ENCODE results near the gene FOXP1.

The FOXP1 gene

GRCh38 chr3:71099997-71100719, 483.4 kb downstream of the FOXP1 start:
- no peak for DNase-seq (ENCODE audit: low read depth)

GRCh38 chr3:71097557-71097956, 486.0 kb downstream of the FOXP1 start:
- DNase-seq (ENCODE audit: low read depth), result no peak

- no peak for DNase-seq (ENCODE audit: low read depth)
These were observed 487.8 kb downstream of the FOXP1 start for GRCh38 chr3:71095511-71096291.

GRCh38 chr3:71094658-71095209, 488.8 kb downstream of the FOXP1 start:
- no peak for DNase-seq (ENCODE audit: low read depth)

GRCh38 chr3:71092665-71093064, 490.9 kb downstream of the FOXP1 start:
- DNase-seq (ENCODE audit: low read depth), result no peak

GRCh38 chr3:71090207-71090606, 493.3 kb downstream of the FOXP1 start:
- DNase-seq (ENCODE audit: low read depth), result no peak

GRCh38 chr3:71089271-71089847, 494.2 kb downstream of the FOXP1 start:
- DNase-seq (ENCODE audit: low read depth), result no peak

- DNase-seq (ENCODE audit: low read depth), result no peak
These were observed 494.8 kb downstream of the FOXP1 start for GRCh38 chr3:71088742-71089141.

GRCh38 chr3:71088019-71088708, 495.4 kb downstream of the FOXP1 start:
- DNase-seq (ENCODE audit: low read depth), result no peak

- peak; percentile 64 for DNase-seq (ENCODE audit: low read depth)
These were observed 496.1 kb downstream of the FOXP1 start for GRCh38 chr3:71087143-71088018.

- no peak for DNase-seq (ENCODE audit: low read depth)
These were observed 496.8 kb downstream of the FOXP1 start for GRCh38 chr3:71086777-71087142.

GRCh38 chr3:71083726-71084131, 499.8 kb downstream of the FOXP1 start:
- DNase-seq (ENCODE audit: low read depth), result no peak

- no peak for DNase-seq (ENCODE audit: low read depth)
These were observed 500.7 kb downstream of the FOXP1 start for GRCh38 chr3:71082833-71083232.

- no peak for DNase-seq (ENCODE audit: low read depth)
These were observed 502.9 kb downstream of the FOXP1 start for GRCh38 chr3:71080517-71081083.

GRCh38 chr3:71078723-71079525, 504.6 kb downstream of the FOXP1 start:
- DNase-seq (ENCODE audit: low read depth), result no peak

- no peak for DNase-seq (ENCODE audit: low read depth)
These were observed 505.3 kb downstream of the FOXP1 start for GRCh38 chr3:71078199-71078598.

GRCh38 chr3:71077070-71077469, 506.5 kb downstream of the FOXP1 start:
- DNase-seq (ENCODE audit: low read depth), result no peak

GRCh38 chr3:71076361-71077002, 507.0 kb downstream of the FOXP1 start:
- DNase-seq (ENCODE audit: low read depth), result no peak

- no peak for DNase-seq (ENCODE audit: low read depth)
These were observed 508.0 kb downstream of the FOXP1 start for GRCh38 chr3:71075494-71075893.
